Measurements from ENCODE around the gene RNF224. TPM values are rescaled to one million over a fixed set of nuclear protein-coding genes. Genes with fewer than 3 reads are reported as not detected.

The RNF224 gene
- total RNA-seq, 3 donors from 2014 or later = not detected

- ATAC-seq = no peak
- intact Hi-C loops (cut with DNase I, micrococcal nuclease) = no loop called here
- H3K4me3 ChIP-seq = no peak overlapping the region
- TF ChIP-seq, protein P1, sequence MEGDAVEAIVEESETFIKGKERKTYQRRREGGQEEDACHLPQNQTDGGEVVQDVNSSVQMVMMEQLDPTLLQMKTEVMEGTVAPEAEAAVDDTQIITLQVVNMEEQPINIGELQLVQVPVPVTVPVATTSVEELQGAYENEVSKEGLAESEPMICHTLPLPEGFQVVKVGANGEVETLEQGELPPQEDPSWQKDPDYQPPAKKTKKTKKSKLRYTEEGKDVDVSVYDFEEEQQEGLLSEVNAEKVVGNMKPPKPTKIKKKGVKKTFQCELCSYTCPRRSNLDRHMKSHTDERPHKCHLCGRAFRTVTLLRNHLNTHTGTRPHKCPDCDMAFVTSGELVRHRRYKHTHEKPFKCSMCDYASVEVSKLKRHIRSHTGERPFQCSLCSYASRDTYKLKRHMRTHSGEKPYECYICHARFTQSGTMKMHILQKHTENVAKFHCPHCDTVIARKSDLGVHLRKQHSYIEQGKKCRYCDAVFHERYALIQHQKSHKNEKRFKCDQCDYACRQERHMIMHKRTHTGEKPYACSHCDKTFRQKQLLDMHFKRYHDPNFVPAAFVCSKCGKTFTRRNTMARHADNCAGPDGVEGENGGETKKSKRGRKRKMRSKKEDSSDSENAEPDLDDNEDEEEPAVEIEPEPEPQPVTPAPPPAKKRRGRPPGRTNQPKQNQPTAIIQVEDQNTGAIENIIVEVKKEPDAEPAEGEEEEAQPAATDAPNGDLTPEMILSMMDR (IDR thresholded peaks at IDR 0.05) = no peak
- peaks cover 22% of the 10 kb centered on the region for H3K4me1 ChIP-seq (ENCODE audit: low read depth)
- no peak for DNase-seq
- H3K36me3 ChIP-seq (ENCODE audit: low read depth) = peaks cover 3% of the 10 kb centered on the region
- H3K9me3 ChIP-seq = no peaks in the 10 kb centered on the region
These were observed 41.4 kb downstream of the RNF224 start for GRCh38 chr9:137268538-137269201.

GRCh38 chr9:137269231-137269772 lies 42.0 kb downstream of the RNF224 start:
- Histone ChIP-seq H3K4me3 (no peak overlapping the region), H3K9me3 (no peaks in the 10 kb centered on the region), H3K4me1 (ENCODE audit: low read depth) (peaks cover 29% of the 10 kb centered on the region), H3K36me3 (ENCODE audit: low read depth) (peaks cover 3% of the 10 kb centered on the region)
- ATAC-seq (peak; percentile 84), DNase-seq (peak; percentile 71 to 80 (median 78))
- TF ChIP-seq, protein P1 (IDR thresholded peaks at IDR 0.05) = no peak
- intact Hi-C loops (cut with DNase I, micrococcal nuclease) = no loop called here

DNA sequence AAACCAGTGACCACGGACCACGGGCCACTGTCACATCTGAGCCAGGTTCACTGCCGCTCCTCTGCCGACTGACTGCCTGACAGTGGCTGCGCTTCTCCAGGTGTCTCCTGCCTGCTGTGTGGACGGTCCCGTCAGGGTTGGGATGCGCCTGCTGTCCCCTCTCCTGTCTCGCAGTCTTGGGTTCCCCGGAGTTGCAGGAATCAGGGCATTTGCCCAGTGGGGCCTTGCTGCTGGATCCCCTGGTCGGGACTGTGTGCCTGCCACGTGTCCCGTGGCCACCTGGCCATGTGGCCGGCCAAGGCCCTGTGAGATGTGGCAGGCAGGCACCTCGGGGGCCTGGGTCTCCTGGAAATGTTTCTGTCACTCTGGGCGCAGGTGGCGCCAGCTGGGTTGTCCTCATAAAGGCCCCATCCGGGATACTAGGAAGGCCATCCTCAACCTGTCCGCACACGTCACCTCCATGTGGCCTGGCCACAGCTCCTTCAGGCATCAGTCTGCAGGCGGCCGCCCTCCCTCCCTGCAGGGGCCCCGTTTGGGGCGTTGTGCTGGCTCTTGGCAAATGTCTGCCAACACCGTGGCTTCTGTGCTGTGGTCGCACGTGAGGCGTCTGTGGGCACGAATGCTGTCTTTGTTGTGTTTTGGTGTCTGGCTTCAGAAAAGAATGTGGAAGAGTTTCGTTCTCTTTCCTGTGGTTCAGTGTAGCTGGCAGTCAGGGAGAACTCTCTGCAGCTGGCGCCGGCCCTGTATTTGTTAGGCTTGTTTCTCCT lies 43.8 kb downstream of the RNF224 start:
- H3K4me3 ChIP-seq = no peak overlapping the region
- intact Hi-C loops (cut with DNase I, micrococcal nuclease) = no loop called here
- no peaks in the 10 kb centered on the region for H3K36me3 ChIP-seq (ENCODE audit: low read depth)
- no peak for DNase-seq
- ATAC-seq = no peak
- peaks cover 37% of the 10 kb centered on the region for H3K4me1 ChIP-seq (ENCODE audit: low read depth)
- no peaks in the 10 kb centered on the region for H3K9me3 ChIP-seq
- TF ChIP-seq, protein P1 (IDR thresholded peaks at IDR 0.05) = no peak

DNA sequence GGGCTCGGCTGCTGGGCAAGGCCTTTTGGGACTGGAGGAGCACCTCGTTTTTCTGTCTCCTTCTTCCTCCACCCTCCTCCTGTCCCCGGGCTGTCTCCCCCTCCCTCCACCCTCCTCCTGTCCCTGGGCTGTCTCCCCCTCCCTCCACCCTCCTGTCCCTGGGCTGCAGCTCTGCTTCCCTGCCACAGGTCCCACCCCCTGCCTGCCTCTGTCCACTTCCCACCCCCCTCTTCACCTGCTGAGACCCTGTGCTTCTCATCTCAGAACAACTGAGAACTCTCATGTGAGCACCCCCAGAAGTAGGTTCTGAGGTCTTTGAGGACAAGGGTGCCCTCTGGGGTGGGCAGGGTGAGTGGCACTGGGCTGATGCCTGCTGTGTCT lies 44.4 kb downstream of the RNF224 start:
- TF ChIP-seq, protein P1 (IDR thresholded peaks at IDR 0.05) = no peak
- H3K36me3 ChIP-seq (ENCODE audit: low read depth) = no peaks in the 10 kb centered on the region
- H3K4me1 ChIP-seq (ENCODE audit: low read depth) = peaks cover 43% of the 10 kb centered on the region
- DNase-seq = no peak
- no peak for ATAC-seq
- no peaks in the 10 kb centered on the region for H3K9me3 ChIP-seq
- intact Hi-C loops (cut with DNase I, micrococcal nuclease) = no loop called here
- H3K4me3 ChIP-seq = no peak overlapping the region

DNA sequence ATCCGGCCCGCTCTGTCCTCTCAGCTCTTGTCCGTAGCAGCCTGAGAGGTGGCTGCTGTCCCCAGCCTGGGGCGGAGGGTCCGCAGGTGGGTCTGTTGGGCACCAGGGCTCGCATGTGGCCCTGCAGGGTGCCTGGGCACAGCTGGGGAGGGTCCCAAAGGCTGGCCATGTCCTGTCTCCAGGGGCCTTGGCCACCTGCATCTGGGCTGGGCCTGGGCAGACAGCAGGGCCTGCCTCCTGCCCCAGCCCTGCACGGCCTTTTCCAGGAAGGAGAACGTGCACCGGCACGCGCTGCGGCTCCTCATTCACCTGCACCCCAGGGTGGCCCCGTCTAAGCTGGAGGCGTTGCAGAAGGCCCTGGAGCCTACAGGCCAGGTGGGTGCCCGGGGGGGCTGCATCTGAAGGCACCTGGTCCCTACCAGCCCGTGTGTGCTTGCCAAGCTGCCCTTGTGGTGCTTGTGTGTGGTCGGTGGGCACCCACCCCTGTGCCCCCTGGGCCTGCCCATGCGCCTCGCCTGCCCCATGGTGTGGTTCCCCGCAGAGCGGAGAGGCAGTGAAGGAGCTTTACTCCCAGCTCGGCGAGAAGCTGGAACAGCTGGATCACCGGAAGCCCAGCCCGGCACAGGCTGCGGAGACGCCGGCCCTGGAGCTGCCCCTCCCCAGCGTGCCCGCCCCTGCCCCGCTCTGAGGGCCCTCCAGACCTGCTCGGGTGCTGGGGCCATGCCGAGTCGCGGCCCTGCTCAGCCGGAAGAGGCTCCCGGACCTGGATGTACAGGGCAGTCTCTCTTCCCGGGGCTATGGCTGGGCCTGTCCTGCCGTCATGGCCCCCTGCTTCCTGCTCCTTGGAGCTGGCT lies 45.2 kb downstream of the RNF224 start:
- Histone ChIP-seq H3K4me3 (no peak overlapping the region), H3K36me3 (ENCODE audit: low read depth) (no peaks in the 10 kb centered on the region), H3K9me3 (no peaks in the 10 kb centered on the region), H3K4me1 (ENCODE audit: low read depth) (peaks cover 50% of the 10 kb centered on the region)
- ATAC-seq (no peak), DNase-seq (no peak)
- TF ChIP-seq, protein P1 (IDR thresholded peaks at IDR 0.05) = no peak
- intact Hi-C loops (cut with DNase I, micrococcal nuclease) = no loop called here

Measured in mucosa of descending colon (tissue), 3 donors.